GM18511 (cell line): ENCODE data around the gene AP3D1.
A peak's percentile ranks its signal among the peaks of the same experiment; 100 is the strongest.

ENCODE experiments used
- ATAC-seq: cut with Tn5 transposase; IDR thresholded peaks from one replicate; pipeline ENCODE4 v1.9.1; 2021; ENCODE audit warnings: mild to moderate bottlenecking, moderate library complexity; ENCODE audit not compliant: unreplicated experiment

The AP3D1 gene

DNA sequence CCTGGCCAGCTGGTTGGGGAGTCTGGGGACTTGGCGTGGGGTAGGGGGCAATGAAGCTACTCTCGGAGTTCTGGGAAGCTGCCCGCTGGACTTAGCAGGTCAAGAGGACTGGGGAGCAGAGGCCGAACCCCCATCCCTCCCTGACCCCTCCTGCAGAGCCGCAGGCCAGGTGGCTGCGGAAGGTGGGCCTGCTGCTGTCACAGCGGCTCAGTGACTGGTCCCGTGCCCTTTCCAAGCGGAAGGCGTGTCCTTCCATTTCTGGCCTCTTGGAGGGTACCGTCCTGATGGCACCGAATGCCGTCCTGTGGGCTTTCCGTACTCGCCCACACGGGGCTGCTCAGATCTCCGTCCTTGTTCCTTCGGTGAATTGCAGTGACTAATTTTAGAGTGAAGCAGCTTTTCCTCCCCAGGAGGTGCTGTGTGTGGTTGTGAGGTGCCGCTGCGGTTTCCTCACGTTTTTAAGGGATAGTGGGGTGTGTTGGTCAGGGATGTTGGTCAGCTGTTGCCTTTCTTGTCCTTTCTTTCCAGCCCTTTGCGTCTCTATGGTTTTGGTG is 33.1 kb upstream of the AP3D1 start:
- ATAC-seq, result no peak

DNA sequence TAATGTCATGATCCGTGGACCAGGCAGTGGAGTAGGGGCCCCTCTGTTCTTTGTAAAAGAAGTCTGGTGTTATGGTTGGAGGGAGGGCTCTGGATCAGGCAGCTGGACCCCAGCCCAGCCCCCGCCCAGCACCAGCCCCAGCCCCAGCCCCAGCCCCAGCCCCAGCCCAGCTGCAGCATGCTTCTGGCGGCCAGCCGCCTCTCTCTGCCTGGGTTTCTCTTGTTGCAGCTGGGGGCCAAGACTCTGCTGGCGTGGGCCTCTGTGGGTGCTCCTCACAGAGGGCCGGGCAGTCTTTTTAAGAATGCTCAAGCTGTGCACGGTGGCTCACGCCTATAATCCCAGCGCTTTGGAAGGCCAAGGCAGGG is 30.2 kb upstream of the AP3D1 start:
- no peak for ATAC-seq

DNA sequence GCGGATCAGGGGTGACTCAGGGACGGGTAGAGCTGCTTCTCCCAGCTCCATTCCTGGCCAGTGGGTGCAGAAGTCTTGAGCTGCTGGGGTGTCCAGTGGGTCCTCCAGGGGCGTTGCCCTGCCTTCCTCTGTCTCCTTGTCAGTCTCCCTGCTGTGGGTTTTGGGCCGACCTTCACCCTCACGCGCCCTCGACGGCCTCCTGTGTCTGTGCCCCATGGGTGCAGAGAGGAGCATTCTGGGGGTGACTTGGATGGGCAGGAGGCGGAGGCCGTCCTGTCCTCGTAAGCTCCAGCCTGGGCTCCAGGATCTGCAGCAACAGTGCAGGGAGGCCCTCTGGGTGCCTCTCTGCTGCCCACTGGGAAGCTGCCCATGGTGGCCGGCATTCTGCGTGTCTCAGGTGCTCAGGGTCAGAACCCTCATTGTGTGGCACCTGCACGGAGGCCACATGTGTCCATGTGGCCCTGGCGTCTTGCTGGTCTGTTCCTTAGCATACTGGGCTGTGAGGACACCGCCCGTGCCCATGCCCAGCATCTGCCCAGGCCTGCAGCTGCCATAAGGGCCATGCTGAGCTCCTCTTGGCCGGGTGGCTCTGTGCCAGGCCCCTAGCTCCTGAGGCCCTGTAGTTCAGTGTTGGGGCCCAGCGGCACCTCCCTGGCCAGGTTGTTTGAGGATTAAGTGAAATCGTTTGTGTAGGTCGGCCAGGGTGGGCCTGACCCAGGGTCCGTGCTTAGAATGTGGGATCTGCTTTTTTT is 29.7 kb upstream of the AP3D1 start:
- ATAC-seq, result no peak

DNA sequence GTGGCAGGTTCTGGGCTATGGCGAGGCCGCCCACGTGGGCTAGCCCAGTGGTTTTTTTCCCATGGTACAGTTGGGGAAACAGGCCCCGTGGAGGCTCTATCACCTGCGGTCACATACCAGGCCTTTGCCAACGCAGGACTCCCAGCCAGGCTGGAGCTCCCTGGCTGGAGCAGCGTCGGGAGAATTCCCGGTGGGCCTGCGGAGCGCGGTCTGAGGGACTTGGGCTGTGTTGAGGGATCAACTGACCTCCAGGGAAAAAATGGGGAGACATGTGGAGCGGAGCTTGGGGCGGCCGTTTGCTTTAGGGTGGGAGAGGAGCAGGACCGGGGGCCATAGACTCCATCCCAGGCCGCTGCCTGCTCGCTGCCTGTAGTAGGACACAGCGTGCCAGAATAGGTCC is 28.7 kb upstream of the AP3D1 start:
- ATAC-seq, result no peak

DNA sequence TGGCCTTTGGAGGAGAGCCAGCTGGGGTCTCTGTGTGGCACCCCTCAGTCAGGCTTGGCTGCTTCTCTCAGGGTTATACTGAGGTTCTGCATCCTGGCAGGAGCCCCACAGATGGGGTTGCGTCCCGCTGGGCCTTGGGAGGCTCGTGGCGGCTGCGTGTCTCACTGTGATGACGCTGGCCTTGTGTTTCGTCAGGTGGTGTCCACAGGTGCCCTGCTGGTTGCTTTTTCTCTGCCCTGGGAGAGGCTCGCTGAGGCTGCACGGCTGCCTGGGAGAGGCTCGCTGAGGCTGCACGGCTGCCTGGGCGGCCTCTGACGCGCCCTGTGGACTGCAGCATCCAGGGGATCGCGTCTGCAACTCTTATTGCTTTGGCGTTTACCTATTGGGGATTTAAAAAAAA is 27.7 kb upstream of the AP3D1 start:
- no peak for ATAC-seq

DNA sequence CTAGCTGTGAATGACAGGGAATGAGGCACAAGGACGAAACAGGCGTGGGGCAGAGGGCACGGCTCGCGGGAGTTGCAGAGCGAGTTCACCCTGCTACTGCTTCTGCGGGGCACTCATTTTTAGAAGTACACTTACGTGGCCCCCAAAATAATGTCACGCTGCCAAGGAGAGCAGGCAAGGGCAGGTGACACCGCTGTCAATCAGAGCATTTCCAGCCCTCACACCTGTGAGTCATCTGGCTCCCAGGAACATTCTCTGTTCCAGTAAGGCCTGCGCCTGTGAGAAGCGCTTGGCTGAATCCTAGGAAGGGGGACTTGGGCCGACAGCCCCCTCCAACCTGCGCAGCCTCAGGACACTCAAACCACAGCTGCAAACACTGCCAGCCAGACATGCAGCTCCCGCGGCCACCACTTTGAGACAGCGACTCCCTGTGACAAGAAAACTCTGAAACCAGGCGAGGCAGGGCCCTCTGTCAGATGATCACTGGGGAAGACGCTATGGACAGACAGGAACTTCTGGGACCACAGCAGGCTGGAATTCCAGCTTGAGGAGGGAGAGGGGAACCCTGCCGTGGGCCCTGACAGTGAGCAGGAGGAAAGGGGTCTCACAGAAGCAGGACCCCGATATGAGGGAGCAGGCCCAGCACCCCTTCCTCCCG is 25.1 kb upstream of the AP3D1 start:
- no peak for ATAC-seq

DNA sequence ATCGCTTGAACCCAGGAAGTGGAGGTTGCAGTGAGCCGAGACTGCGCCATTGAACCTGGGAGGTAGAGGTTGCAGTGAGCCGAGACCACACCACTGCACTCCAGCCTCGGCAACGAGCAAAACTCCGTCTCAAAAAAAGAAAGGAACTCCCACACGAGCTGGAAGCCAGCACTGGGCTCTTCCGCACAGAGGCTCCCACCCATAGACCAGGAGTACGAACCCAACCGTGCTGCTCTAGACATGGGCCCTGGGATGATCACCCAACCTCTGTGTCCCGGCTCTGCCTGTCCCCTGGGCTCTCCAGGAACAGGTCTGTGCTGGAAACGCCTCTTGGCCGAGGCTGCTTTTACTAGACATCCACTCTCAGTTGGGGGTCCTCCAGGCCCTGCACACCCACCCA is 24.4 kb upstream of the AP3D1 start:
- no peak for ATAC-seq

DNA sequence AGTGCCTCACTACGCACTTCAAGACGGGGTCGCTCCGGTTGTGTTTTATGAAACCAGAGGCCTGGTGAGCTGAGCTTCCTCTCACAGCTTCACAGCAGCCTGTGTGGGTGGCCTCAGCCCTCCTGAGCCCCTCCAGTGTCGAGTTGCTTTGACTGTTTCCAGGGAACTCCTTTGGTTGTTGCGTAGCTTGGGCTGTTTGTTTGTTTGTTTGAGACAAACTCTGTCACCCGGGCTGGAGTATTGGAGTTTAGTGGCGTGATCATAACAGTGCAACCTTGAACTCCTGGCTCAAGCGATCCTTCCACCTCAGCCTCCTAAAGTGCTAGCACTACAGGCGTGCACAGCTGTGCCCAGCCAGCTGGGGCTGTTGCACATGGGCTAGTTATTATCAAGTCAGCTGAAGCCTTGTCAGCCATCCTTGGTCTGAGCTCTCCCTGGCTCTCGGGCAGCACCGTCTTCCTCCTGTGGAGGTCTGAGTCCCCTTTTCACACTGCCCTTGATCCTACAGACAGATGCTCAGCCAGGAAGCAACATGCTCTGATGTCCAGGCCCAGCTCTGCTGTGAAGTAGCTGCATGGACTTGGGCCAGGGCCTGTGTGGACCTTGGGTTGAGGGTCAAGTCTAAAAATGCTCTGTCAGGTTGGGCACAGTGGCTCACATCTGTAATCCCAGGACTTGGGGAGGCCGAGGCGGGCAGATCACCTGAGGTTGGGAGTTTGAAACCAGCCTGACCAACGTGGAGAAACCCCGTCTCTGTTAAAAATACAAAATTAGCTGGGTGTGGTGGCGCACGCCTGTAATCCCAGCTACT is 22.6 kb upstream of the AP3D1 start:
- no peak for ATAC-seq

DNA sequence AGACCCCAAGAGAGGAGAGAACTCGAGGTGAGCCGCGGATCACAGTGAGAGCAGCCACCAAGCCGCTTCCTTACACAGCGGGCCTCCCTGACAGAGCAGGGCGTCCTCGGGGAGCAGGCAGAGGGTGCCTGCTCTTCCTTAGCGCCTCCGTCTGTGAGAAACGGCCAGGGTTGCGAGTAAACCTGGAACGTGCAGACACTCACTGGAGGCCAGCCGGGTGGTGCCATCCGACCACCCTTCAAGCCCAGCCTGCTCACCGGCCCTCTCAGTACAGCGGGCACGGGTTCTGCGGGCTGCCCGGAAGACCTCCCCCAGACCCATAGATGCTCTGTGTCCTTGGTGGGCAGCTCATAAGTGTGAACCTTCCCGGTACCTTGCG is 22.0 kb upstream of the AP3D1 start:
- no peak for ATAC-seq

DNA sequence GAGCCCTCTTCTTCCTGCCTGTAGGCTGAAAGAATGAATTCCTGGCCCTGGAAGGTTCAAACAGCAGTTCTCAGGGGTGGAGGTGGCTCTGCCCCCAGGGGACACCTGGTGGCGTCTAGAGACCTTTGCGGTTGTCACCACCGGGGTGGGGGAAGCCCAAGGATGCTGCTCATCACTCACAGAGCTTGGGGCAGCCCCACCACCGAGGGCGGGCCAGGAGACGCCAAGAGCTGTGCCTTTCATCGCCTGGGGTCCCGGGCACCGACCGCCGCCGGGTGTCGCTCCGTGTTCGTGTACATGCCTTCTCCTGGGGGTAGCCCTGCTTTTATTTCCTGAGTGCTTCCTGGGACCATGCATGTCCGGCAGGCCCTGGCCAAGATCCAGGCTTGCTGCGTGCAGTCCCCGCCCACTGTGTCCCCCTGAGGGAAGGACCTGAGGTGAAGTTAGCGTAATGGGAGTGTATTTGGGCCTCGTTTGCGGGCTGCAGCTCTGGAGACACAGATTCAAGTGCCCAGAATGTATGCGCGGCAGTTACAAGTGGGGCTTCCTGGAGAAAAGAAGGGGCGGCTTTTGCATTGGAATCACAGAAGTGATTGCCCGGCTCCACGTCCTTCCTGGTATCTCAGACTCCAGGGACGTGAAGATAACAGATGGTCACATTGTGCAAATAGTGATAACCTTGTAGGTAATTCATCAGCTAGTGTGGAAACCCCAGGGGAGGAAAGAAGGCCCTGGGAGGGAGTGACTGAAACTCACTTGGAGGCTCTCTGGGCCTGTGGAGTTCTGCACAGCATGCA is 20.2 kb upstream of the AP3D1 start:
- ATAC-seq, result peak; percentile 57

DNA sequence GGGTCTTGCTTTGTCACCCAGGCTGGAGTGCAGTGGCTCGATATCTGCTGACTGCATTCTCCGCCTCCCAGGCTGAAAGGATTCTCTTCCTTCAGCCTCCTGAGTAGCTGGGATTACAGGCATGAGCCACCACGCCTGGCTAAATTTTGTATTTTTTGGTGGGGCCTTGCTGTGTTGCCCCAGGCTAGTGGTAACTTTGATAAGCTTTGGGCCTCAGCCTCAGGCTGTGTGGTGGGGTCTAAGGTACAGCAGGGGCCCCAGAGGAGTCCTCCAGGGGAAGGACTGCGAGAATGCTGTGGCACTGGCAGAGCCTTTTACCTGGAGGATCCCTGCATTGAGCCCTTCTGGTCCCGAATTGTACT is 19.6 kb upstream of the AP3D1 start:
- peak; percentile 2 for ATAC-seq

DNA sequence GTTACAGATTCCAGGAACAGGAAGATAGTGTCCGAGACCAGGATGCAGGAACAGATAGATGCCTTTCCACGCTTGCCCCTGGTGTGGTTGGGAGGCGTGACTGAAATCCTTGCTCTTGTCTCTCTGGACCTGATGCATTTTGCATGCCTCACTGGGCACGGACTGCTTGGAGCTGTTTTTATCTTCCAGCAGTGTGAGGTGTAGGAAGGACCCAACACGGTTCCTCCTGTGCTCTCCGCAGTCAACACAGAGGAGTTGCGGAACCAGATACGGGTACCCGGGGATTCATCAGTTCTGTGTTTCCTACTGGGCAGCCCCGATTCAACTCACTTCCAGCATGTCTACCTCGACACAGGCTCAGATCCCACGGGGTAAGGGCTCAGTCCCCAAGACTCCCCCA is 18.9 kb upstream of the AP3D1 start:
- no peak for ATAC-seq

DNA sequence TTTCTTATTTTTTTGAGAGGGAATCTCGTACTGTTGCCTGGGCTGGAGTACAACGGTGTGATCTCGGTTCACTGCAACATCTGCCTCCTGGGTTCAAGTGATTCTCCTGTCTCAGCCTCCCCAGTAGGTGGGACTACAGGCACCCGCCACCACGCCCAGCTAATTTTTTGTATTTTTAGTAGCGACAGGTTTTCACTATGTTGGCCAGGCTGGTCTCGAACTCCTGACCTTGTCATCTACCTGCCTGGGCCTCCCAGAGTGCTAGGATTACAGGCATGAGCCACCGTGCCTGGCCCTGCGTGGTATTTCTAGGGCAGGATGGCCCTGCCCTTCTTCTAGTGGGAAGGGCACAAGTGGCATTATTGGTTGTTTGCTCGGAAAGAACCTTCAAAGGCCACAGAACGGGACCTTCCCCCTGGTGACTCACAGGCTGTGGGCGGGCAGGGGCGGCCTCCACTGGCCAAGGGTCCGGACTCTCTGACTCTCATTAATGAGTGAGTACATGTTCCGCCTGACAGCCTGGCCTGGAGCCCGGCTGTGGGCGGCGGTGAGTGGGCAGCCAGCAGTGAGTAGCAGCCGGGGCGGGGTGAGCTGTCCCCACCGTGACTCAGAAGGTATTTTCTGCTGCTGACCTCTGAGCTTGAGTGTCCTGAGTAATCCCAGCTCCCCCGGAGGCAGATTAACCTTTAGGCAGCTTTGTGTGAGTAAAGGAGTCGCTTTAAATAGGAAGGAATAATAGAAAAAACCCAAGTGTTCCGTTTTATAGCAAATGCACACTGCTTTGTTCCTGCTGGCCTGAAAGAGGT is 17.5 kb upstream of the AP3D1 start:
- peak; percentile 54 for ATAC-seq

DNA sequence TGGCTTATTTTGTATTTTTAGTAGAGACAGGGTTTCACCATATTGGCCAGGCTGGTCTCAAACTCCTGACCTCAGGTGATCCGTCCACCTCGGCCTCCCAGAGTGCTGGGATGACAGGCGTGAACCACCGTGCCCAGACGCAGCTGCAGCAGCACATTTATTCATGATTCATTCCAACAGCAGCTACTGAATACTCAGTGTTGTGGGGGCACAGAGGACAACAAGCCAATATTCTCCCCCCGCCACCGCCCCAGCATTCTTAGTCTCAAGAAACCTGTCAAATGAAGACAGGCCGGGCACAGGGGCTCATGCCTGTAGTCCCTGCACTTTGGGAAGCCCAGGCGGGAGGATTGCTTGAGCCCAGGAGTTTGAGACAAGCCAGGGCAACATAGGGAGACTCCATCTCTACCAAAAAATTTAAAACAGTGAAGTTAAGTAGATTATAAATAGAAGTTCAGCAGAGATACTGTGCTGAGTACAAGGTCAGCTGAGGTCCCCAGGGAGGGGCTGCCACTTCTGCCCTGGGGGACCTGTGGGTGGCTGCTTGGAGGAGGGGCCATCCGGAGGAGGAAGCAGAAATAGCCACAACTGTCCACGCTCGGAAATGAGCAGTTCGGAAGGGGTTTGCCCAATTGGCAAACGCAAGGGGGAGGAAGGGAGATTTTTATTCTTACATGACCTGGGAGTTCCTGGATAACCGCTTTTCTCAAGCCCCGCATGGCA is 16.7 kb upstream of the AP3D1 start:
- peak; percentile 34 for ATAC-seq

DNA sequence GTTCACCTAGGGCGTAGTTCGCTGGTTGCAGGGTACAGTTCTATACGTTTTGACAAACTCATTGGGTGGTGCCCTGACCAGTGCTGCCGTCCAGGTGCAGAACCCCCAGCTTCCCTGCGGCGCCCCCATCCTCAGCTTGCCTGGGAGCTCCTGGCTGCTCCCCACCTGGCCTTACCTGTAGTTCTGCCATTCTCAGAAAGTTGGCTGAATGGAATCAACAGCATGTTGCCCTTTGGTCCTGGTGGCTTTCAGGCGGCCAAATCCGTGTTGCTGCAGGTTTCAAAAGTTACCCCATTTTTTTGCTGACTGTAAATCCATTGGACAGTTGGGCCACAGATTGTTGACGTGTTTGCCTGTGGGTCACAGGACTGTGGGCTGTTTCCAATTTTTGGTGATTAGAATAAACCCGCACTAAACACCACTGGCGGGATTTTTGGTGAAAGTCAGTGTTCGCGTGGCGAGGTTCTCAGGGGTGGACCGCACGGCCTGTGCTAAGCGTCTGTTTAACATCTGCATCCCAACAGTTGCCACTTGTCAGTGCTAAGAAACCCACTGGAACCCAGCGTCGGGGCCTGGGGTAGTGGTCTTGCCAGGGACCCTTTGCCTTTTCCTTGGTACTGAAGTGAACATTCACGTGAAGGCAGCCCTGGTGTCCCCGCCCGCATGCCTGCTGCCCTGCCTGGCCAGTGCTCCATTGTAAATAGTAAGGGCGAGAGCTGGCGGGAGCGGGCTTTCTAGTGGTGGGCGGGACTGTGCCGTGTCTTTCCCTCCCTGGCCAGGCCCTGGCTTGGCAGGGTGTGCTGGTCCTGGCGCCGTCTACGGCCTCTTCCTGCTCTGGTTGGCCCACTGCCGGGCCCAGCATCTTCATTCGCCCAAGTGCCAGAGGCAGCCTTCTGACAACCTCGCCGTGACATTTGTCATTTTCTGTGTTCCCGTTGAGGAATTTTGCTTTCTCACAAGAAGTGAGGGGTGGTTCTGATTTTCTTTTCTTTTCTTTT is 15.7 kb upstream of the AP3D1 start:
- no peak for ATAC-seq

DNA sequence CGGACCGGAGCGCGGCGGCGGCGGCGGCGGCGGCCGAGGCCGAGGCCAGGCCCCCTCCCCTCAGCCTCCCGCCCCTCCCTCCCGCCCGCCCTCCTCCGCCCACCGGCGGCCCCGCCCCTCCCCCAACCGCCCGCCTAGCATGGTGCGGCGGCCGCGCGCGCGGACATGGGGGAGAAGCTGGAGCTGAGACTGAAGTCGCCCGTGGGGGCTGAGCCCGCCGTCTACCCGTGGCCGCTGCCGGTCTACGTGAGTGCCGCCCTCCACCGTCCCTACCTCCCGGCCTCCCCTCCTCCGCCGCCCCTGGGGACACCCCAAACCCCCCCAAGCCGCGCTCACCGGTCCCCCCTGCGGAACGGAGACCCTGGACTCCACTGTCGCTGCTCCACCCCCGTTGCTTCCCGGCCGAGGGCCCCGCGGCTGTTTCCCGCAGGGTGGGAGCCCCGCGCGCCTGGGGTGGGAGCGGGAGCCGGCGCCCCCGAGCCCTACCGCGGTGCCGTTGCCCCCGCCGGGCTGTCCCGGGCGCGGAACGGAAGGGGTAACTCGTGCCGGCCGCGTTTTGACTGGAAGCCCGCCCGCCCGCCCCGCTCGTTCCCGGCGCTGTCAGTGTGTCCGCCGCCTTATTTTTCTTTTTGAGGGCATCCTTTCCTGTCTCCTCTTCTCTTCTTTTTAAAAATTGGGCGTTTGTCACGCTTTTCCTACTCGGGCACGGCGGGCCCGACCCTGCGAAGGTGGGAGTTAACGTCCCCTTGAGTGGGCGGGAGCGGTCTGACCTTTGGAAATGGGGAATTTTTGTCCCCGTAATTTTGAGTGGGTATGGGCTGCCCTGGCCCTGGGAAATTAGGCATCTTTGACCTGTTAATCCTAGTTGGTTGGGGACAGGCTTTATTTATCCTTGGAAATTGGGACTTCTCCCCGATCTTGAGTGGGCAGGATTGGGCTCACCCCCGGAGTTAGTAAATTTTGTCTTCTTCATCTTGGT is 12.9 kb upstream of the AP3D1 start:
- ATAC-seq, result peak; percentile 33

DNA sequence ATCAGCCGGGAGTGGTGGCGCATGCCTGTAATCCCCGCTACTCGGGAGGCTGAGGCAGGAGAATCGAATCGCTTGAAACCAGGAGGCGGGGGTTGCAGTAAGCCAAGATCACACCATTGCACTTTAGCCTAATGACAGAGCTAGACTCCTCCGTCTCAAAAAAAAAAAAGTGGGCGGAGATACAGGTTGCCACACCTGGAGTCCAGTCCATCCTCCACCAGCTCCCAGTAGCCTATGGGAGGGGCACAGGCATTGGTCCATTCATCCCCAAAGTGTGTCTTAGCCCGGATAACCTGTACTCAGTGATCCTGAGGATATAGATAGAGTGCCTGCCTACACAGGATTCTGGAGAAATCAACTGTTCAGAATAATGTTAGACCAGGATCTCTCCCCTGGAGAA is 9.0 kb upstream of the AP3D1 start:
- no peak for ATAC-seq
